RKO (cell line): Measurements from ENCODE around the gene PTPN7.
A peak's percentile ranks its signal among the peaks of the same experiment; 100 is the strongest.
"Not testable (repeated sequence)": the region's sequence is repeated elsewhere in the genome, so short reads cannot be mapped to it uniquely, and the experiment has no call there.

Source experiments
- DNase-seq: peaks from one replicate; pipeline ENCODE4 v3.0.0-alpha.2; 2016; ENCODE audit warnings: low spot score

Gene PTPN7

DNA sequence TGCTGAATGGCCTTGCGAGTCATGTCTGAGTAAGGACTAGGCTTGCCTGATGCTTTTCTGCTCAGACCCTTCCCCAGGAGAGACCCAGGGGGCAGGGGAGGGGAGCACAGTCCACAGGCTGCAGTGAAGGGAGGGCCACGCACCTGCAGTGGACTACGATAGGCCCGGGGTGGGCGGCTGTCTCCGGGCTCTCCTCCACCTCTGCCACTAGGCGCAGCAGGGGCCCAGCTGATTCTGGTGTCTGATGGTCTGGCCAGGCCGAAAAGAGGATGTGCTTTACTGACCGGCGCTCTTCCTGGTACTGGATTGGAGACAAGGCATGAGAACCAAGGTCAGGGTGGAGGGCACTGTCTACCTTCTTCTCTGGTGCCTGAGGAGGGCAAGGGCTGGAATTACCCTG lies 8.0 kb downstream of the PTPN7 start:
- no peak for DNase-seq

DNA sequence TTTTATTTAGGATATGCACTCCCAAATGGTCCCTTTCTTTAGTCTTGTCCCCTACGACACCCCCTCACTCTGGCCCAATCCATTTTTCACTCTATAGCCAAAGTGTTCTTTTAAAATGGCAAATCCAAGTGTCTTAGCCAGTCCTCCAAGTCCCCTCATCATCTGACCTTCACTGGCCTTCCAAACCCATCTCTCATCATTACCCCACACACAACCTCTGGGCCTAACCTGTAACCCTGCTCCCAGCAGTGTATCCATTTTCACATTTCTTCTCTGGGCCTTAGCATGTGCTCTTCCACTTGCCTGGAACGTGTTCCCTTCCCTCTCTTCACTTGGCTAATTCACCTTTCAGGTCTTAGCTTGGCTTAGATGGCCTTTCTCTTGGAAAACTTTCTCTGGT lies 9.4 kb downstream of the PTPN7 start:
- DNase-seq = no peak

DNA sequence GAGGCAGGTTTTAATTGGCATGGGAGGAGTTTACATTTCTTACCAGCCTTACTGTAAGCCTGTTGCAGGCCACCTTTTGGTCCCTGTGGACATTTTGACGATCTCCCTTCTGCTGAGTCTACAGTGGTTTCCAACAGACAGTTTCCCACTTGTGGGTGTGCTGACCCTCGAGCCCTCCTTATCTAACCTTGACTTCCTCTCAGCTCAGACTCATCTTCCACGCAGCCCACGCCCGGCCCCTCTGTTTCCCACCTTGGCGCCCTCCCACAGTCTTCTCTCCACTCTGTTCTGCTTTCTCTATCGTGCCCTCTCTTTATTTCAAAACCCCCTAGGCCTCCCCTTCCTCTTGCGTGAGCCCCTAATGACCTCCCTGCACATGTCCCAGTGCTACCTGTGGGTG lies 9.8 kb downstream of the PTPN7 start:
- no peak for DNase-seq

DNA sequence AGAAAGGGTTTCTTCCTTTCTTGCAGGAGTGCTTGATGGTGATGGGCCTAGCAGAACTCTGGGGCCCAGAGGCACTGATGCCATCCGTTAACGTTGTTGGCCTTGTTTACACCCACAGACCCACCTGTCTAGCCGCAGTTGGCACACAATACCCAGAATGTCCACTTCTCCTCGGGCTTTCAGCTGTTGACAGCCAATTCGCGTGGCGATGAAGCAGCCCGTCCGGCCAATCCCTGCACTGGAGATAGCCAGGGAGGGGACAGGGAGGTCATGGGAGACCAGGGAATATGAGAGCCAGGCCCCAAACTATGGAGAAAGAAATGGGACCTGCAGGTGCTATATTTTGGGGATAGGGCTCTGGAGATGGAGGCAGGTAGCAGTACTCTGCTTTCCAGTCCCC lies 10.2 kb downstream of the PTPN7 start:
- DNase-seq = no peak

DNA sequence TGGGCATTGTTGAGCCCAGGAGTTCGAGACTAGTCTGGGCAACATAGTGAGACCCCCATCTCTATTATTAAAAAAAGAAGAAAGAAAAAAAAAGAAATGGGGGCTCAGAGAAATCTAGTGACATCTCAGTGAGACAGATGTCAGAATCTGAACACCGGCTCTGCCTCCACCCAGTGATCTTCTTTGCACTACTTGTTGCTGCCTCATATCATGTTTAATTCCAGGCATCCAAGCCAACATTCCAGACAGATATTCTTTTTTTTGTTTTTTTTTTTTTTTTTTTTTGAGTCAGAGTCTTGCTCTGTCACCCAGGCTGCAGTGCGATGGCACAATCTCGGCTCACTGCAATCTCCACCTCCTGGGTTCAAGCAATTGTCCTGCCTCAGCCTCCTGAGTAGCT lies 10.8 kb downstream of the PTPN7 start:
- DNase-seq = no peak

DNA sequence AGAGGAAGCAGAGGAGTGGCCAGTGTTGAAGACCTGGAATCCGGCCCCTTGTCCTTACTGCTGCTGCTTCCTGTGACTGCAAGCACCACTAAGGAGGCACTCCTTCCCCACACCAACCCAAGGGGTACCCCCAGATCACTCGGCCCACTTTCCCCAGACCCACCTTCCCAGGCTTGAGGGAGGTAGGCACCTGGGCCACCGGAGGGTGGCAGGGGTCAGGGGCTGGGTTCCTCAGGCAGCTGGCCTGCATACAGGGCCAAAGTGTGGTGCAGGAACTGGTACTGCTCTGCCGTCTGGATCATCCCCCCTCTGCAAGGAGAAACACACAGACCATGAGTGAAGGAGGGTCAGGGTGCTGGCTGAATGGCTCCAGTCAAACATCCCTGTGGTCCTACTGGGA lies 12.0 kb downstream of the PTPN7 start:
- DNase-seq = no peak

DNA sequence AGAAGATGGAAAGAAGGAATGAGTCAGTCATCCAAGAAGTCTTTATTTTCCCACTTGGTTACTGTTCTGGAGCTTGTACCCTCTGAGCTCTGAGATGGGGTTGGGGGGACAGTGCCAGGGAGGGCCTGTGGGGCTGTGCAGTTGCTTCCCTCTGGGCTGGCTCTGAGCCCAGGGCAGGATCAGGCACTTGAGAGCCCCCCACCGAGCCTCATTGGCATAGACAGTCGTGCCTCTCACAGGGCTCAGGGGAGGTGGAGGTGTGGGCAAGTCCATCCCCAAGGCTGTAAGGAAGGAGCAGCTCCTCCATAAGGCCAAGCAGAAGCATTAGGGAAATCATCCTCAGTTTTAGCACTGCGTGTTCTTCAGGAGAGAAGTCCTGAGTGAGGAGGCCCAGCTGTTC lies 13.4 kb downstream of the PTPN7 start:
- no peak for DNase-seq

DNA sequence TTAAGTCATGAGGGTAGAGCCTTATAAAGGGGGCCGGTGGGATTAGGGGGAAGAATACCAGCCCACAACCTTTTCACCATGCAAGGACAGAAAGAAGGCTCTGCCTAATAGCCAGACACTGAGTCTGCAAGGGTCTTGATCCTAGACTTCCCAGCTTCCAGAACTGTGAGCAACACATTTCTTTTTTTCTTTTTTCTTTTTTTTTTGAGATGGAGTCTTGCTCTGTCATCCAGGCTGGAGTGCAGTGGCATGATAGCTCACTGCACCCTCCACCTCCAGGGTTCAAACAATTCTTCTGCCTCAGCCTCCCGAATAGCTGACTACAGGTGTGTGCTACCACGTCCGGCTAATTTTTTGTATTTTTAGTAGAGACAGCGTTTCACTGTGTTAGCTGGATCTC lies 14.1 kb downstream of the PTPN7 start:
- DNase-seq = no peak

DNA sequence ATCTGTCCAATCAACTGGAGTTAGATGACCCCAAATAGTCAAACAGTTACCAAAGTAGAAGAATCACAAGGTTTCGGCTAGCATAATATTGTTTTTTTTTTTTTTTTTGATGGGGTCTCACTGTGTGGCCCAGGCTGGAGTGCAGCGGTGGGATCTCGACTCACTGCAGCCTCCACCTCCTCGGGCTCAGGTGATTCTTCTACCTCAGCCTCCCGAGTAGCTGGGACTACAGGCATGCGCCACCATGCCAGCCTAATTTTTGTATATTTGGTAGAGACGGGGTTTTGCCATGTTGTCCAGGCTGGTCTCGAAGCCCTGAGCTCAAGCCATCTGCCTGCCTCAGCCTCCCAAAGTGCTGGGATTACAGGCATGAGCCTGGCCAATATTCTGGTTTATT lies 14.7 kb downstream of the PTPN7 start:
- not testable (repeated sequence) for DNase-seq

DNA sequence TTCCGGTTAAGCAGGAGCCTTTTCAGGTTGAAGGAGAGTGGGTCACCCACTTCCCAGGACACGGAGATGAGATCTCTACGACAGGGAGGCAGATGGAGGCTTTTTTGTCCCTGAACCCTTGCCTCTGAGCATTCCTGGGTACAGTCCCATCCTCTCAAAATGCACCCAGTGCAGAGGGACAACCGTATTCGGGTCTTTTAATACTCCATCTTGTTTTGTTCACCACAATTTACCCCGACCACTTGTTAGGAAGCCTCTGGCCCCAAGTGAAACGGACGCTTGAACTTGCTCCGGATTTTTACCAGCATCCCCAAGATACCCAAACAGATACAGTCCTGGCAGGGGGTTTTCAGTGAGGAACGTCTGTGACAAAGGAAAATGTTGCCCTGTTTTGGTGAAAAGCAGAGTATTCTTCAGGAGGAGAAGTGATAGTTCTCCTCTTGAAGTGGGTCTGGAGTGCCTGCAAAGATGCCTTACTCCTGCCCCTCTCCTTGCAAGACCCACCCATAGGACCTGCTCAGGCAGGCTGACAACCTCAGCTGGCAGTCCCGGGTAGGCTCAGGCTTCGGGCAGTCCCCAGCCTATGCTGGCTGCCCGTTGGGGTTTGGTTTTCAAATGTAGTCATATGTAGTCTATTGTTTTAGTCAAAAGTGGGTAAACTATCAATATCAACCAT lies 15.2 kb downstream of the PTPN7 start:
- peak; percentile 29 for DNase-seq

DNA sequence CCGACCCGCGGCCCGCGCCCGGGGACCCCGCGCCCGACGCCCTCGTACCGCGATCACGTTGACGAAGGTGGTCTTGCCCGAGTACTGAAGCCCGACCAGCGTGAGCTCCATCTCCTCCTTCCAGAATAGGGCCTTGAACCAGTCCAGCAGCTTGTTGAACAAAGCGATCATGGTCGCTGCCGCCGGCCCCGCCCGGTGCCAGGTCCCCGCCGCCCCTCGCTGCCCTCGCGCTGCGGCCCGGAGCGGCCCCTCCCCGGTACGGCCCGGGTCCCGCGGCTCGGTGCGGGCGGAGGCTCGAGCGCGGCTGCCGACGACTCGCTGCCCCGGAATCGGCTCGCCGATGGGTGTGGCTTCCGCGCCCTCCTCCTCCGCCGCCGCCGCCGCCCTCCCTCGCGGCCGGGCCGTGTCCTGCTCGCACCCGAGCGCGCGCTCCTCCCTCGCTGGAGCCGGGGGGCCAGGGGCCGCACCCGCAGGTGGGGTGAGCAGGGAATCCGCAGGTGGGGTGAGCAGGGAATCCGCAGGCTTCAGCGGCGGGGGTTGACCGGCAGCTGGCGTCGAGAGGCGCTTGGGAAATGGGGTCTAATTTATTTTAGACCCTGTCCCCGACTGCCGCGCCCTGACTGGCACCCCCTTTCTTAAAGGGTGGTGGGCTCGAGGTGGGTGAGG lies 15.9 kb downstream of the PTPN7 start, which contains the start of gene ARL8A:
Gene ARL8A (minus strand): TSS at position 336 of the 666 bp plus-strand sequence. CDS start 165 bp downstream, at position 171.
- DNase-seq = peak; percentile 55

DNA sequence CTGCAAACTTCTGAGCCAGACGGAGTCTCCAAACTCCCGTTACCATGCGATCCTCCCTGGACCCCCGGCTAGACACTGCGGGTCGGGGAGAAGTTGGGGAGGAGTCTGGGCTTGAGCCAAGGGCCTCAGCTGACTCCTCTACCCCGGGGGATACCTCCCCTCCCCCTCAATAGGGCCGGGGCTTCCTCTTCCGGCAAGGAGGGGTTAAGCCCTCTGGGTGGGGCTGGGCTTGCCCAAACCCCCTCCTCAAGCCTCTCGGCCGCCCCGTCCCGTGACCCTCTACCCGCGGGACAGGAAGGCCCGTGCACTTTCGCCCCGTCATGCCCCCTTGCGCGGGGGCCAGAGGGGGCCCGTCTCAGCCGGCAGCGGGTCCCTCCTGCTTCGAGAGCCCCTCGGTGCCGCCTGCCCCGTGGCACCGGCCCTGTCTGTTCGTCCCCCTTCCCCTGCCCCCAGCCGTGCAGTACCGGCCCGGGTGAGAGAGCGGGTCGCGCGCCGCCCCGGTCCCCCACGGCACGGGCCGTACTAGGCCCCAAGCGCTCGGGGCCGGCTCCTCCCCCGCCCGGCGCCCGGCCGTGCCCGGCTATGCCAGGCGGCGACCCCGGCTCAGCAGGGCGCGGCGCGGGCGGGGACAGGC lies 16.5 kb downstream of the PTPN7 start:
- DNase-seq = peak; percentile 25

DNA sequence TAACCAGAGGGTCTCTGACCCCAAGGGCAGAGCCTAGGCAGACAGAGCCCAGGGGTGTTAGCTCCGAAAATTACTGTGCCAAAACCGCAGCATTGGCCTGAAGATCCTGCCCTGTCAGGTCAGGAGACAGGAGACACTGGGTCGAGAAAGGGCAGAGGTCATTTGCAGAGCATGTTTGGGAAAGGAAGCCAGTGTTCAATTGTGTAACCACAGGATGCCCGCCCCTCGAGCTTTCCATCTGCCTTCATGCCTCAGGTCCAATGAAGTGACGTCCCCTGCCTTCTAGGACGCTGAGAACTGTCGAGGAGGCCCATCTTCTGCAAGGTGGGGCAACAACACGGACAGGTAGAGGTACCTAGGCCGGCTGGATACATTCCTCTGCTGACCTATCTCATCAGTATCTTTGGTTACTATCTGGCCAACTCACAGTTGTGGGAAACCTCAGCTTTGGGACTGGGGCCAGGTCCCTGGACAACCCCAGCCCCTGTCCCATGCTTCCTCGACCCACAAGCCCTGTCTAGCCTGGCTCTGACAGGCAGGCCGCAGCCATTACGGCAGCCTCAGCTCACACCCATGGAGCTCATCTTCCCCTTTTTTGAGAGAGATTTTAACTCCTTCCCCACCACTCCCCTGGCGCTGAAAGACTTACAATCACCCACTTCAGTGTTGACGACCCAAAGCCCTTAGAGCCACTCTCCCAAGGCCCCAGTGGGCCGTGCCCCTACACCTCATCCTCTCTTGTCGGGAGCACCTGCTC lies 17.2 kb downstream of the PTPN7 start:
- no peak for DNase-seq

DNA sequence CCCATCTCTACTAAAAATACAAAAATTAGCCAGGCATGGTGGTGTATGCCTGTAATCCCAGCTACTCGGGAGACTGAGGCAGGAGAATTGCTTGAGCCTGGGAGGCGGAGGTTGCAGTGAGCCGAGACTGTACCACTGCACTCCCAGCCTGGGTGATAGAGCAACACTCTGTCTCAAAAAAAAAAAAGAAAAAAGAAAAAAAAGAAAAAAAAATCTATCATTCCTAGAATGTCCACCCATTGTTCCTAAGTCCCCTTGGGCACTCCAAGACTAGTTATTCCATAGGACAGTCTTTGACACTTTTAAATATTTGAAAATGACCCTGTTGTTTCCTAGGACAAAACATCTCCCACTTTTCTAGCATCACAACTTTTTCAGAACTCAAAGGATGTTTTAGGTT lies 18.9 kb downstream of the PTPN7 start:
- not testable (repeated sequence) for DNase-seq

DNA sequence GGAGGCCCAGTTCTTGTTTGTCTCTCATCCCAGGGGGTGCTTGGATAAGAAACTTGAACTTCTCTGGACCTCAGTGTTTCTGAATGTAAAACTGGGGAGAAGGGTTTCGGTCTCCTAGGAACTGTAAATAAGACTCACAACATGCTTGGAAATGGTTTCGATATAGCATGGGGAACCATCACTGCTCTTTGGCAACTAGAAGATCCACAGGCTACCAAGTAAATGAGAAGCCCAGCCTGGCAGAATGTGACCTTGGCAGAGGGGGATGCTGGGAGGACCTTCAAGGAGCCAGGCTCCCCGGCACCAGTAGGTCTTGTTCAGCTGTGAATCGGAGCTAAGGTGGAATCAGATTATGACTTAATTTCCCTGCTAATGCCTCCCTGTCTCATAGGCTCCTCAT lies 19.6 kb downstream of the PTPN7 start:
- no peak for DNase-seq

DNA sequence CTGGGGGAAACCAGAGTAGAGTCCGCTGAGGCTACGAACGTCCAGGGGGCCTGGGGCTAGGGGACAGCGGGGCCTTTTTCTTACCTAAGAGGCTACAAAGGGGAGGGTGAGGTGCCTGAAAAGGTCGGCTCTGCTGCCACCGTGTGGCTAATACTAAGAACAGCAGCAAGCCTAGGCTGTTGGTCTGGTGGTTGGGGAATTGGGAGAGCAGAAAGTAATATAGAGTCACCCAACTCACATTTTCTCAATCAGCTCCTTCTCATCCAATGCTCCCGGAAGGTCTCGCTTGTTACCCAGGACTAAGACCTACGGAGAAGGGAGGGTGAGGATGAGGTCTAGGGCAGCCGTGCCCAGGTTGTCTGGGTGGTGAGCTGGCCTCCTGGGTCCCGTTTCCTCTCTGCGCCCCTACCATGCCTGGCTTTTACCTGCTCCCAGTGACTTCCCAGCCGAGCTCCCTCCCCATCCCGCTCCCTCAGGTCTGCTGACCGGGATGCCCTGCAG lies 25.1 kb downstream of the PTPN7 start:
- DNase-seq = peak; percentile 75

DNA sequence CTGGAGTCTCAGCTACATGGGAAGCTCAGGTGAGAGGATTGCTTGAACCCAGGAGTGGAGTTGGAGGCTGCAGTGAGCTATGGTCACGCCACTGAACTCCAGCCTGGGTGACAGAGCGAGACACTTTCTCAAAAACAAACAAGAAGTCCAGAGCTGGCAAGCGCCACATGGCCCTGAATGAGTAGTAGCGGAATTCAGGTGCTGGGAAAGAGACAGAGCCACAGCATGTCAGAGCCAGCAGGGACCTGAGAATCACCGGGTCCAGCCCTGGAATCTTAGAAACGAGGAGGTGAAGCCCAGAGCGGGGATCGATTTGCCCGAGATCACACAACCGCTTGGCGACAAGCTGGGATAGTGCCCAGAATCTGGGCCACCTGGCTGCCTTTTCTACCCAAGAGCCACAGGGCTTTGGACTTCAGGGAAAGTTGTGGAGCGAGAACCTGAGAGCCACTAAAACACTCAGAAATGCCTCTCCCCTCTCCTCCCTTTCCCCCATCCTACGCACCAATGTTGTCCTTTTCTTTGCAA lies 25.7 kb downstream of the PTPN7 start:
- no peak for DNase-seq

DNA sequence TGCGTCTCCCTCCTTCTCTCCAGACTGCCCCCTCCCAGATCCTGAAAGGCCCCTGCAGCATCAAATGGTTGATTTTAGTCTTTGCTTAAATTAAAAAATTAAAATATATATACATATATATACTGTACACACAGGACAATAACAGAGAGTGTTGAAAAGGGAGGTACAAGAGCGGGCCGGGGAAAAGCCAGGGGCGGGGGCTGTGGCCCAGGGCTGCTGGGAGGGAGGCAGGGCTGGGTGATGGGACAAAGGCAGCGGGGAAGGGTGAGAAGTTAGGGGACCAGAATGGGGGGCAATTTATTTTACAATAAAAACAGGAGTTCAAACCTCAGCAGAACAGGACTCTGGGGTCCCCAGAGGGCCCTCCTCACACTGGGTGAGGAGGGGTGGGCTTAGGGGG lies 26.4 kb downstream of the PTPN7 start:
- DNase-seq = no peak

DNA sequence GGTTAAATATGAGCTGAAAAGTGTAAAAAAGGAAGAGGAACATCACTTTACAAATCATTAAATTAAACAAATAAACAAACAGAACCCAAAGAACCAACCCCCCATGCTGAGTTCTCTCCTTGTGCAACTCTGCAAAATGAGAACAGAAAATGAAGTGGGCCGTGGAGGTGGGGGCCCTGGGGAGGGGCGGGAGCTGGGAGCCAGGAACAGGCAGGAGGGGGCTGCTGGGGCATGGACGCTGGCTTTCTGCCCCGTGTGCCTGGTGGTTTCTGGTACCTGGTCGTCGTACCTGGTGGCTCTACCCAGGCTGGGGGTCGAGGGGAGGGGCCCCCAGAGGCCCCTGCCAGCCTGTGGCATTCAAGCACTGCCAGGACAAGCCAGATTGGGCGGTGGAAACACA lies 26.9 kb downstream of the PTPN7 start:
- DNase-seq = no peak

DNA sequence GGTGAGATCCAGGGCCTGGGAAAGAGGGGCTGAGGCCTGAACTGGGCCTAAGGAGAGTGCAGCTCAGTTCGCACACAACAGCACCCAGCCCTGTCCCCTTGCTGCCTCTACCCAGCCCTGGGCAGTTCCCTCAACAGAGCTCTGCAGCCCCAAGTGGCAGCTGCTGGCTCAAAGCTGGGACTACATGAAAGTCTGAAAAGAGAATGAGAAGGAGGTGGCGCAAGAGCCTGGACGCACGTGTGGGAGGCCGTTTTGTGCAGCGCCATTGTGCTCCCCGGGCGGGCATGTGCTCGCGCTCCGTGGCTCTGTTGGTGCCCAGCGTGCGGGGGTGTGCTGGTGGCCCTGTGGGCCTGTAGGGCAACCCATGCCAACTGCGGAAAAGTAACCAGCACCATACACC lies 27.4 kb downstream of the PTPN7 start:
- no peak for DNase-seq

DNA sequence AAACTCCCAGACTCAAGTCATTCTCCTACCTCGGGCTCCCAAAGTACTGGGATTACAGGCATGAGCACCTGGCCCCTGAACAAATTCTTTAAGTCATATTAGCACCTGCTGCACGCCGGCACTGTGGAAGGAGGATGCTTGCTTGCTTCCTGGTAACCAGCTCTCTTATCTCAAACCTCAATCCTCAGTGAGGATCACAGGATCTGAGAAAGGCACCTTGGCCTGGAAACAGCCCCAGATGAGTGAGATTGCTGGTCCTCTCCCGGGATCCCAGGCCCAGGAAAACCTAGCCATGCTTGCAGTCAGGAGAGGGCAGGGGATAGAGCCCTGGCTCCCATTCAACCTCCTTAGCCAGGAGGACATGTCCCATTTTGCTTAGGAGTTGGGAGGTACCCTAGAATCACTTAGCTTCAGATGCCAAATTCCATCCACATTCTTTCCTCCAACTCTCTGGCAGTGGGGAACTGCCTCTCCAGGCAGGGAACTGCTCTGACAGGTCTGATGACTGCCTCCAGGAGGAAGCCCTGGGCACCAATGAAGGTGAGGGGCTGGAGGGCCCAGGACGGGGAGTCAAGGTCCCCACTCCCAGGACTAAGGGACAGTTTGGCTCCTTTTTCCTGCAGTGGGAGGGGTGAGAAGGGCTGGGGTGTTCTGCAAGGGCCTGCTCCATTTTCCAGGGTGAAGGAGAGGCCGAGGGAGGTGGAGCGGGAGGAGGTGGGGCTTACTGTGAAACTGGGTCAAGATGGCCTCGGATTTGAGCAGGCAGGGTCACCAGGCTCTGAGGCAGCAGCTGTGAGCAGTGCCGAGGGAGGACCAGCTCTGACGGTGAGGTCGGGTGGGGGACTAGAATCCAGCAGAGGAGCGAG lies 28.2 kb downstream of the PTPN7 start:
- no peak for DNase-seq
